Measurements from ENCODE around the gene TMEM176A.

The TMEM176A gene

DNA sequence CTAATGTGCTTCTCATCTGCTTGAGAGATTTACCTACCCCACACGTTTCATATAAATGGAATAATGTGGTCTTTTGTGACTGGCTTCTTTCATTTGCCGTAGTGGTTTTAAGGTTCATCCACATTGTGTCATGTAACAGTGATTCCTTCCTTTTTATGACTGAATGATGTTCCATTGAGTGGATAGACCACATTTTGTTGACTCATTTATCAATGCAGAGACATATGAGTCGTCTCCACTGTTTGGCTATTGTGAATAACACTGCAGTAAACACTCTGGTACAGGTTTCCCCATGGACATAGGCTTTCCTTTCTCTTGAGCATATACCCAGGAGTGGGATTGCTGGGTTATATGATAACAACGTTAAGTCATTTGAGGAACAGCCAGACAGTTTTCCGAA lies 49.7 kb downstream of the TMEM176A start:
- no peak for FAIRE-seq

- FAIRE-seq, result no peak
These were observed 51.2 kb downstream of the TMEM176A start for GRCh38 chr7:150851492-150852370.

DNA sequence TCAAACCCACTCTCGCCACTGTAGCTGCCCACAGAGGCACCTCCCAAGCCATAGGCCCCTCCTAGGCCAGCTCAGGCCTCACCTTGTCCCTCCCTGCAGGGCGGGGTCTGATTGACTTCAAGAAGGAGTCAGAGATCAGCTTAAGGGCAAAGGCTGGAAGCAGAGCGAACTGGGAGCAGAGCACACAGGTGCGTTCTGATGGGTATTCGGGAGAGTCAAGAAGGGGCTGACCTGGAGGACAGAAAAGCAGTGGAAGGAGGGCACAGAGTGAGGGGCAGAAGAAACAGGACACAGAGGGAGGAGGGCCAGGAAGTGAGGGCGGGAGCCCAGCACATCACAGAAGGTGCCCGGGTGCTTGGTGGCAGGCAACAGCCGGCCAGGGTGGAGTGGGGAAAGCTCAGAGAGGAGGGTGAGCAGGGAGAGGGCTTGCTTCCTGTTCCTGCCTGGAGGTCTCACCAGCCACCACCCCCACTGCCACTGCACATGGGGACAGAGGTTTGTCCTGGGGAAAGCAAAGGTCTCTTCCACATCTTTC lies 51.9 kb downstream of the TMEM176A start, which contains the start of gene AOC1:
TSS of gene AOC1 (plus strand) at position 147 of the 535 bp plus-strand sequence. CDS start 3,954 bp downstream, outside the sequence.
- FAIRE-seq, result no peak

- FAIRE-seq, result no peak
These were observed 53.8 kb downstream of the TMEM176A start for GRCh38 chr7:150854066-150855000.

All from A204.1 (cell line).